ENCODE results near the gene NFATC4.

NFATC4 gene

DNA sequence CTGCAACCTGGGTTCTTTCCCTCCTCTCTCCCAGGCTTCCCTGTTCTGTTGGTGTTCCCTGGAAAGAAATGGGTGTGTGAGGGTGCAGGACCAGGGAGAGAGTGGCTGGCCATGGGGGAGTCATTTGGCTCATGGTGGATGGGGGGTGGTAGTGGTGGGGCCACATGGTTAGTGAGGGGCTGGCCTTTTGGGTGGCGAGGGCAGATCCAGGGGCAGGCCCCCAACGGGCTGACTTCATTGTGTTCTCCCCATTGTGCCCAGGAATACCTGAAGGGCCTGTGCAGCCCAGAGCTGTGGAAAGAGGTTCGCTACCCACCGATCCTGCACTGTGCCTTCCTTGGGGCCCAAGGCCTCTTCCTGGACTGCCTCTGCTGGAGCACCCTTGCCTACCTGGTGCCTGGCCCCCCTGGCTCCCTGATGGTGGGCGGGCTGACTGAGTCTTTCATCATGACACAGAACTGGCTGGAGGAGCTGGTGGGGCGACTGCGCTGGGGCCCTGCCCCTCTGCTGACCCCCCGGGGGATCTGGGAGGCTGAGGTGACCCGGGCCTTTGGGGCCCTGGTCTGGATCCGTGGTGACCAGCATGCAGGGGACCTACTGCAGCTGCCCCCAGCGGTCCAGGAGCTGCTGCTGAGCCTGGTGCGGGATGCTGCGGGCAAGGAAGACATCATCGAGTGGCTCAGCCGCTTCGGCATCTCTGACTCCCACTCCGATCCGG lies 39.8 kb downstream of the NFATC4 start:
- no peak for DNase-seq (ENCODE audit: low read depth, low spot score)

DNA sequence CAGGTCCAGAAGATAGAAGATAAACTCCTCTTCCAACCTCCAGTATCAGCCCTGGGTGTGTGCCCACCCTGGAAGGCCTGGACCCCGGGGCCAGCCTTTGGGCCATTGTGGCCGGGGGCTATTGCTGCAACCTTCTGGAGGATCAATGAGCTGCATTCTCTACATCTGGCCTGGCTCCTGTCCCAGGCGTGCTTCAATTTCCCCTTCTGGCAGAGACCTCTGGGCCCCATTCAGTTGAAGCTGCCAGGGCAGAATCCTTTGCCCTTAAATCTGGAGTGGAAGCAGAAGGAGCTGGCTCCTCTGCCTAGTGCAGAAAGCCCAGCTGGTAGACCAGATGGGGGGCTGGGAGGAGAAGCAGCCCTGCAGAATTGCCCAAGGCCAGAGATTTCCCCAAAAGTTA lies 40.8 kb downstream of the NFATC4 start:
- DNase-seq (ENCODE audit: low read depth, low spot score): no peak

- DNase-seq (ENCODE audit: low read depth, low spot score): no peak
Observed at GRCh38 chr14:24409192-24409591, 41.2 kb downstream of the NFATC4 start.

- DNase-seq (ENCODE audit: low read depth, low spot score): no peak
Observed at GRCh38 chr14:24409956-24410355, 42.0 kb downstream of the NFATC4 start.

- DNase-seq (ENCODE audit: low read depth, low spot score): peak; percentile 62
Observed at GRCh38 chr14:24411443-24412389, 43.7 kb downstream of the NFATC4 start.

GRCh38 chr14:24414077-24414476 lies 46.1 kb downstream of the NFATC4 start:
- no peak for DNase-seq (ENCODE audit: low read depth, low spot score)

DNA sequence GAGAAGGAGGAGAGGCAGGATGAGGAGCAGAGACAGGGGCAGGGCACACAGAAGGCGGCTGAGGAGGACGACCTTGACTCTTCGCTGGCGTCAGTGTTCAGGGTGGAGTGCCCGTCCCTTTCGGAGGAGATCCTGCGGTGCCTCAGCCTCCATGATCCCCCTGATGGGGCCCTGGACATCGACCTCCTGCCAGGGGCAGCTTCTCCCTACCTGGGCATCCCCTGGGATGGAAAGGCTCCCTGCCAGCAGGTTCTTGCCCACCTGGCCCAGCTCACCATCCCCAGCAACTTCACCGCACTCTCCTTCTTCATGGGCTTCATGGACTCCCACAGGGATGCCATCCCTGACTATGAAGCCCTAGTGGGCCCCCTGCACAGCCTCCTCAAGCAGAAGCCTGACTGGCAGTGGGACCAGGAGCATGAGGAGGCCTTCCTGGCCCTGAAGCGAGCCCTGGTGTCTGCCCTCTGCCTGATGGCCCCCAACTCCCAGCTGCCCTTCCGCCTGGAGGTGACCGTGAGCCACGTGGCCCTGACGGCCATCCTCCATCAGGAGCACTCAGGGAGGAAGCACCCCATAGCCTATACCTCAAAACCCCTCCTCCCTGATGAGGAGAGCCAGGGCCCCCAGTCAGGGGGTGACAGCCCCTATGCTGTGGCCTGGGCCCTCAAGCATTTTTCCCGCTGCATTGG lies 46.9 kb downstream of the NFATC4 start:
- DNase-seq (ENCODE audit: low read depth, low spot score): no peak

DNA sequence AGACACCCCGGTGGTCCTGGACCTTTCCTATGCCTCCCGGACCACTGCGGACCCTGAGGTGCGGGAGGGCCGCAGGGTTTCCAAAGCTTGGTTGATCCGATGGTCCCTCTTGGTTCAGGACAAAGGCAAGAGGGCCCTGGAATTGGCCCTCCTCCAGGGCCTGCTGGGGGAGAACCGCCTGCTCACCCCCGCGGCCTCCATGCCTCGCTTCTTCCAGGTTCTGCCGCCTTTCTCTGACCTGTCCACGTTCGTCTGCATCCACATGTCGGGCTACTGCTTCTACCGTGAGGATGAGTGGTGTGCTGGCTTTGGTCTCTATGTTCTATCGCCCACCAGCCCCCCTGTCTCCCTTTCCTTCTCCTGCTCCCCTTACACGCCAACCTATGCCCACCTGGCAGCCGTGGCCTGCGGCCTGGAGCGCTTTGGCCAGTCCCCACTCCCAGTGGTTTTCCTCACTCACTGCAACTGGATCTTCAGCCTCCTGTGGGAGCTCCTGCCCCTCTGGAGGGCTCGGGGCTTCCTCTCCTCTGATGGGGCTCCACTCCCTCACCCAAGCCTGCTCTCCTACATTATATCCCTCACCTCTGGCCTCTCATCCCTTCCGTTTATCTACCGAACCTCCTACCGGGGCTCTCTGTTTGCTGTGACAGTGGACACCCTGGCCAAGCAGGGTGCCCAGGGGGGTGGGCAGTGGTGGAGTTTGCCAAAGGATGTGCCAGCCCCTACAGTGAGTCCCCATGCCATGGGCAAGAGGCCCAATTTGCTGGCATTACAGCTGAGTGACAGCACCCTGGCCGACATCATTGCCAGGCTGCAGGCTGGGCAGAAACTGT lies 47.7 kb downstream of the NFATC4 start:
- no peak for DNase-seq (ENCODE audit: low read depth, low spot score)

- DNase-seq (ENCODE audit: low read depth, low spot score): no peak
Observed at GRCh38 chr14:24416254-24416931, 48.4 kb downstream of the NFATC4 start.

- no peak for DNase-seq (ENCODE audit: low read depth, low spot score)
Observed at GRCh38 chr14:24416932-24417619, 49.1 kb downstream of the NFATC4 start.

GRCh38 chr14:24417832-24418491 lies 50.0 kb downstream of the NFATC4 start:
- DNase-seq (ENCODE audit: low read depth, low spot score): no peak

- no peak for DNase-seq (ENCODE audit: low read depth, low spot score)
Observed at GRCh38 chr14:24418492-24418873, 50.5 kb downstream of the NFATC4 start.

GRCh38 chr14:24422261-24422660 lies 54.3 kb downstream of the NFATC4 start:
- no peak for DNase-seq (ENCODE audit: low read depth, low spot score)

DNA sequence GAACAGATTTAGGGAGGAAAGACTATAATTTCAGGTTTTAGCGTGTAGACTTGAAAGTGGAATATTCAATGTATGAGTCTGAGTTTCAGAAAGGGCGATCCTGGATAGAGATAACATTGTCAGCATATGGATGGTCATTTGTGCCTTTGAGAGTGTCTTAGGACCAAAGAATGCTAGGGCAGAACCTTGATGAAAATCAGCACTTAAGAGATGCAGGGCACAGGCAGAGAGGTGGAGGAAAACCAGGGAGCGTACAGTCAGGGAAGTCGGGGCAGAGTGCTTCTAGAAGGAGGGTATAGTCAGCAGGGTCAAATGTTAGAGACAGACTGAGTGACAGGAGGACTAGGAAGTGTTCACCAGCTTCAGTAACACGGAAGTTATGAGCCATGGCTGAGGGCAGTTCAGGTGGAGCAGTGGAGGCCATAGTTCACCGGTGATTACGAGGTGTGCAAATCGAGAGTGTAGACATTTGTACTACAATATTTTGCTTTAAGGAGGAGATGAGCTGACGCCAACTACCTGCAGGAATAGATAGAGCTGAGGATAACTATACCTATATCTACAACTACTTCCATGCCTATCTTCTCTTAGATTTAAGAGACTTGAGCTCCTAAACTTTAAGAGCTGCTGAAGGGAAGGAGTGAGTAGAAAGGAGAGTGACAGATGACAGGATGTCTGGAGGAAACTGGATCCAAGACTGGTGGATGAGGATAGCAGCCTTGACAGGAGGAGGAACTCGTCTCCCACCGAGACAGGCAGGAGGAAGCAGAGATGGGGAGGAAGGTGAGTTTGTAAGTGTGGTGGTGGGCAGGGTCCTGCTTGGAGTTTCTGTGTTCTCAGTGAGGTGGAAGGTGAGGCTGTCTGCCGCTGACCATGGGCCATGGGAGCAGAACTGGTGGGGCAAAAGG lies 55.0 kb downstream of the NFATC4 start:
- no peak for DNase-seq (ENCODE audit: low read depth, low spot score)

DNA sequence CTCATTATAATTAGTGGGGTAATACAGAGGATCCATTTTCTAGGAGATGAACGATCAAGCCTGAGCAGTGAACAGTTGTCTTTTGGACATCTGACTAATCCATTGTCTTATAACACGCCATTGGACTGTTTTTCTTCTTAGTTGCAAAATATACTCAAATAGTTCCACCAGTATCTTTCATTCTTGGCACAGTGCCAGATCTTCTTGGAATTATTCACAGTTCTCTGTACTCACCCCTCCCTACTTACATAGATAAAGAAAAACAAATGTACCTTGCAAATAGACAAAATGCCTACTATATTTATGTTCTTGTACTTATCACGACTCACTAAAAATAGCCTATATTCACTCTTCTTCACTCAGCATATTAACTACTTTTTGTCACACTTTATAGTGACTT lies 57.7 kb downstream of the NFATC4 start:
- DNase-seq (ENCODE audit: low read depth, low spot score): peak; percentile 40

- no peak for DNase-seq (ENCODE audit: low read depth, low spot score)
Observed at GRCh38 chr14:24426150-24426911, 58.3 kb downstream of the NFATC4 start.

- DNase-seq (ENCODE audit: low read depth, low spot score): no peak
Observed at GRCh38 chr14:24426912-24427536, 59.0 kb downstream of the NFATC4 start.

All from astrocyte of the hippocampus (primary cell).